Naive thymus-derived CD8-positive, alpha-beta T cell (primary cell): ENCODE results near the gene CPLX1. TPM values are rescaled to one million over a fixed set of nuclear protein-coding genes. Genes with fewer than 3 reads are reported as not detected.

Source experiments
- ATAC-seq, 2 donors: fragments of 150-1000 bp; cut with Tn5 transposase in 1 of 2; sonication (Bioruptor Pico), chemical (Tn5 transposase) in 1 of 2; 1 replicate in 1 of 2; 2 replicates in 1 of 2; pipeline ENCODE4 v1.10.0; 2021; ENCODE audit warnings: mild to moderate bottlenecking in 2 of 2, moderate library complexity in 2 of 2
- POLR2A ChIA-PET: fragments of 350-600 bp; sonication (Branson Sonifier 250); formaldehyde crosslinking; loops from one replicate; lab custom pipeline; 2021; ENCODE audit warnings: antibody characterized with exemption; lab: Charles Lee
- DNase-seq, 10 donors: peaks; one replicate each; pipeline versions ENCODE4 v3.0.0 to v3.0.0-alpha.2; 2020 to 2022
- H3K27ac Mint-ChIP-seq, 10 donors: one replicate each; pipeline ENCODE4 v1.8.0; 2020 to 2022; ENCODE audit warnings: mild to moderate bottlenecking in 10 of 10, mixed read lengths in 10 of 10, moderate library complexity in 4 of 10, inconsistent platforms in 1 of 10
- H3K27me3 Mint-ChIP-seq, 5 donors: one replicate each; pipeline ENCODE4 v1.8.0; 2021 to 2022; ENCODE audit warnings: mixed read lengths in 5 of 5
- H3K36me3 Mint-ChIP-seq, 3 donors: one replicate each; pipeline ENCODE4 v1.8.0; 2020 to 2022; ENCODE audit warnings: mixed read lengths in 3 of 3, mild to moderate bottlenecking in 2 of 3, inconsistent platforms in 1 of 3
- H3K4me1 Mint-ChIP-seq, 4 donors: one replicate each; pipeline ENCODE4 v1.8.0; 2021 to 2022; ENCODE audit warnings: mixed read lengths in 4 of 4
- H3K4me3 Mint-ChIP-seq, 10 donors: one replicate each; pipeline ENCODE4 v1.8.0; 2020 to 2022; ENCODE audit warnings: mild to moderate bottlenecking in 10 of 10, mixed read lengths in 10 of 10, moderate library complexity in 6 of 10, inconsistent platforms in 1 of 10
- H3K9me3 Mint-ChIP-seq, 9 donors: one replicate each; pipeline ENCODE4 v1.8.0; 2020 to 2022; ENCODE audit warnings: mixed read lengths in 9 of 9, mild to moderate bottlenecking in 3 of 9, inconsistent platforms in 1 of 9, moderate library complexity in 1 of 9
- polyA plus RNA-seq, 3 donors: library from polyadenylated mRNA; unstranded; fragments of 300-500 nt; fragmentation: Illumina TruSeq; gene quantifications; one replicate each; pipeline ENCODE4 v1.2.3, GENCODE V29; 2021
- total RNA-seq, 8 experiments: library from RNA in 2 of 8; stranded (reverse) in 2 of 8; gene quantifications; one replicate each; pipeline ENCODE4 v1.2.3 and lab custom pipeline; 2021 to 2026

The CPLX1 gene
- total and polyA plus RNA-seq, 5 experiments from 2014 or later: 0.29 TPM; not detected in 4

GRCh38 chr4:735583-735982, 90.3 kb downstream of the CPLX1 start:
- no peaks in the 10 kb centered on the region for H3K27me3 Mint-ChIP-seq
- POLR2A ChIA-PET: no interaction called here
- DNase-seq: no peak
- no peak for ATAC-seq
- H3K36me3 Mint-ChIP-seq: peaks cover 0 to 47% (median 17%) of the 10 kb centered on the region in 3 donors
- H3K9me3 Mint-ChIP-seq: no peaks in the 10 kb centered on the region
- no peaks in the 10 kb centered on the region for H3K4me1 Mint-ChIP-seq
- no peak overlapping the region for H3K4me3 Mint-ChIP-seq
- no peak overlapping the region for H3K27ac Mint-ChIP-seq

Other genes with a start within 250 kb of the CPLX1 start
- not detected for gene TMEM271, start 249.8 kb downstream of the CPLX1 start, total RNA-seq
- not detected for gene TMEM271, start 249.8 kb downstream of the CPLX1 start, polyA plus RNA-seq
- gene PDE6B, start 200.6 kb downstream of the CPLX1 start, total RNA-seq: 10 to 100 TPM; 20.7 to 24.7 TPM
- 10 to 100 TPM; 21.5 to 26.3 (median 25.4) TPM for gene PDE6B, start 200.6 kb downstream of the CPLX1 start, polyA plus RNA-seq
- gene ATP5ME, start 151.9 kb downstream of the CPLX1 start, total RNA-seq: 100 to 1,000 TPM; 146 to 155 TPM
- 100 to 1,000 TPM; 420 to 468 (median 462) TPM for gene ATP5ME, start 151.9 kb downstream of the CPLX1 start, polyA plus RNA-seq
- gene MYL5, start 151.6 kb downstream of the CPLX1 start, total RNA-seq: 10 to 100 TPM; 34.9 to 35.6 TPM
- gene MYL5, start 151.6 kb downstream of the CPLX1 start, polyA plus RNA-seq: 10 to 100 TPM in 1 of 3 donors, 1 to 10 TPM in 2; 3.1 to 13.9 (median 7.5) TPM
- 1 to 10 TPM; 2.0 to 3.7 TPM for gene SLC49A3, start 137.0 kb downstream of the CPLX1 start, total RNA-seq
- under 1 TPM in 2 of 3 donors, not detected in 1; 0.30 to 0.38 TPM for gene SLC49A3, start 137.0 kb downstream of the CPLX1 start, polyA plus RNA-seq
- gene PCGF3, start 120.3 kb downstream of the CPLX1 start, total RNA-seq: 10 to 100 TPM; 45.6 to 49.3 TPM
- 1 to 10 TPM; 3.4 to 4.4 (median 3.9) TPM for gene PCGF3, start 120.3 kb downstream of the CPLX1 start, polyA plus RNA-seq
- gene GAK, start 106.2 kb upstream of the CPLX1 start, total RNA-seq: 100 to 1,000 TPM; 162 to 164 TPM
- 10 to 100 TPM; 45.0 to 71.0 (median 57.6) TPM for gene GAK, start 106.2 kb upstream of the CPLX1 start, polyA plus RNA-seq
- 10 to 100 TPM; 65.6 to 72.9 TPM for gene TMEM175, start 106.3 kb upstream of the CPLX1 start, total RNA-seq
- 10 to 100 TPM in 2 of 3 donors, 1 to 10 TPM in 1; 6.4 to 14.7 (median 11.5) TPM for gene TMEM175, start 106.3 kb upstream of the CPLX1 start, polyA plus RNA-seq
- 10 to 100 TPM; 37.4 to 39.9 TPM for gene DGKQ, start 147.4 kb upstream of the CPLX1 start, total RNA-seq
- gene DGKQ, start 147.4 kb upstream of the CPLX1 start, polyA plus RNA-seq: 10 to 100 TPM in 2 of 3 donors, 1 to 10 TPM in 1; 2.2 to 17.3 (median 10.0) TPM
- gene IDUA, start 160.9 kb upstream of the CPLX1 start, total RNA-seq: 10 to 100 TPM; 74.8 to 79.1 TPM
- 10 to 100 TPM in 1 of 3 donors, 1 to 10 TPM in 2; 6.5 to 15.4 (median 9.6) TPM for gene IDUA, start 160.9 kb upstream of the CPLX1 start, polyA plus RNA-seq
- under 1 TPM; 0.39 to 0.44 TPM for gene SLC26A1, start 167.3 kb upstream of the CPLX1 start, total RNA-seq
- 1 to 10 TPM in 2 of 3 donors, under 1 TPM in 1; 0.72 to 1.3 (median 1.1) TPM for gene SLC26A1, start 167.3 kb upstream of the CPLX1 start, polyA plus RNA-seq
- gene FGFRL1, start 185.5 kb upstream of the CPLX1 start, total RNA-seq: 10 to 100 TPM; 17.1 to 18.4 TPM
- gene FGFRL1, start 185.5 kb upstream of the CPLX1 start, polyA plus RNA-seq: 1 to 10 TPM in 1 of 3 donors, under 1 TPM in 2; 0.65 to 1.2 (median 0.73) TPM